HL-60/S4 (cell line): ENCODE results near the gene TULP1.
"Not testable (repeated sequence)": the region's sequence is repeated elsewhere in the genome, so short reads cannot be mapped to it uniquely, and the experiment has no call there.

Experiments
- in situ Hi-C: fragments of 300-500 bp; cut with MboI; formaldehyde crosslinking; loops from 2 replicates; pipeline ENCODE4 v1.14.3; 2022; ENCODE audit warnings: low sequenced_read_pairs

Gene TULP1

GRCh38 chr6:35512740-35513139, at the start of gene TULP1:
Gene TULP1, minus strand, starts transcription at chr6:35512896. Its CDS starts 38 bp downstream, at chr6:35512858.
- in situ Hi-C loops, result no loop called here

GRCh38 chr6:35562060-35562459, 49.4 kb upstream of the TULP1 start:
- in situ Hi-C loops, result no loop called here

- in situ Hi-C loops, result no loop called here
Measured at GRCh38 chr6:35561113-35561512, 48.4 kb upstream of the TULP1 start.

- in situ Hi-C loops, result no loop called here
Measured at GRCh38 chr6:35558571-35558970, 45.9 kb upstream of the TULP1 start.

DNA sequence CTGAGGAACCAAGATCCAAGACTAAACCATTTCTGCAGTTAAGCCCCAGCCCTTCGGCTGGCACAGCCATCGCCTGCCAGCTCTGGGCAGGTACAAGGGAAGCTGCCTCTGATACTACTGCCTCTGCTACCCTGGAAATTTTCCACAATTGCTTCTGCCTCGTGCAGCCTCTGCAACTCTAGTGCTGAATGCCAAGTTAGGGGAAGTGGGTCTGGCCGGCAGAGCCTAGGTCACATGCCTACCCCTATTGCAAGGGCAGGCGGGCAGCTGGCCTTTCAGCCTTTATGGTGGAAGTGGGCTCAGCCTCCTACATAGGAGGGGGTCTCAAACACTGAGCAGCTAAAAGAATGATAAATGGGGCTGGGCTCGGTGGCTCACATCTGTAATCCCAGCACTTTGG, 44.5 kb upstream of the TULP1 start:
- in situ Hi-C loops, result no loop called here

GRCh38 chr6:35554811-35555210, 42.1 kb upstream of the TULP1 start:
- in situ Hi-C loops, result no loop called here

- in situ Hi-C loops, result no loop called here
Measured at GRCh38 chr6:35553315-35553714, 40.6 kb upstream of the TULP1 start.

DNA sequence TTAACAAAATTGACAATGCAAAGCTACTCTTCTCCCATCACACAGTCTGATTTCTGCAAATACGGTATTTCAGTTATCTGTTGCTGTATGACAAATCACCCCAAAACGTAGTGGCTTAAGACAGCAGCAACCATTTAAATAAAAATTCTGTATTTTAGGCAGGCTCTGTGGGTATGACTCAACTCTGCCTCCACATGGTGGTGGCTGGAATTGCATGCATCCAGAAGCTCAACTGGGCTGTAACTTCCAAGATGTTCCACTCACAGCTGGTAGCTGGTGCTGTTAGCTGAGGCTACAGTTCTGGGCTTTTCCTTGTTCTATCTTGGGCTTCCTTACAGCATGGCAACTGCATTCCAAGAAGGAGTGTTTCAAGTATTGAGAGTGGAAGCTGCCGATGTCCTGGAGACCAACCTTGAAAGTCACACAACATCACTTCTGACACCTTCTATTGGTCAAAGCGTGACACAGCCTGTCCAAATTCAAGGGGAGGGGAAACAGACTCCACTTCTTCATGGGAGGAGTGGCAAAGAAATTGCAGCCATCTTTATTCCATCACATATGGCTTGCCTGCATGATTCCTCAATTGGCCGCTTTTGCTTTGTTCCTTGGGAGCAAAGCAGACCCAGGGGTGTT, 39.7 kb upstream of the TULP1 start:
- in situ Hi-C loops, result no loop called here

- in situ Hi-C loops, result no loop called here
Measured at GRCh38 chr6:35550437-35550836, 37.7 kb upstream of the TULP1 start.

DNA sequence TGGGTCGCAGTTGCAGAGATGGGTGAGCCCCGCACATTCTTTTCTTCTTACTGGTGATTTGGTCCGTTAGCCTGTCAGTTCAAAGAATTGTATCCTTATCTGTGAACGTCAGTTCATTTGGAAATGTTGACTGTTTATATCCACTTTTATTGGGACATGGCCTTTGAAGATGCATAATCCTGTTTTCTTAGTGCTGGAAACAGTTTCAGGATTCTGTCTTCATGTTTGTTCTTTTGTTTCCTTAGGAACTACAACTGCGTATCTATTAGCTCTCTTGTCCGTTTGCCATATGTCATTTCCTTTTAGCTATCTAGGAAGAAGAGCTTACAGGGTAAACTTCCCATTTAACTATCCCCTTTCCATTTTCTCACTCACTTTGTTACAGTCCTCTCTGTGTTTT, 35.0 kb upstream of the TULP1 start:
- in situ Hi-C loops, result no loop called here

- in situ Hi-C loops, result no loop called here
Measured at GRCh38 chr6:35544769-35545361, 32.2 kb upstream of the TULP1 start.

DNA sequence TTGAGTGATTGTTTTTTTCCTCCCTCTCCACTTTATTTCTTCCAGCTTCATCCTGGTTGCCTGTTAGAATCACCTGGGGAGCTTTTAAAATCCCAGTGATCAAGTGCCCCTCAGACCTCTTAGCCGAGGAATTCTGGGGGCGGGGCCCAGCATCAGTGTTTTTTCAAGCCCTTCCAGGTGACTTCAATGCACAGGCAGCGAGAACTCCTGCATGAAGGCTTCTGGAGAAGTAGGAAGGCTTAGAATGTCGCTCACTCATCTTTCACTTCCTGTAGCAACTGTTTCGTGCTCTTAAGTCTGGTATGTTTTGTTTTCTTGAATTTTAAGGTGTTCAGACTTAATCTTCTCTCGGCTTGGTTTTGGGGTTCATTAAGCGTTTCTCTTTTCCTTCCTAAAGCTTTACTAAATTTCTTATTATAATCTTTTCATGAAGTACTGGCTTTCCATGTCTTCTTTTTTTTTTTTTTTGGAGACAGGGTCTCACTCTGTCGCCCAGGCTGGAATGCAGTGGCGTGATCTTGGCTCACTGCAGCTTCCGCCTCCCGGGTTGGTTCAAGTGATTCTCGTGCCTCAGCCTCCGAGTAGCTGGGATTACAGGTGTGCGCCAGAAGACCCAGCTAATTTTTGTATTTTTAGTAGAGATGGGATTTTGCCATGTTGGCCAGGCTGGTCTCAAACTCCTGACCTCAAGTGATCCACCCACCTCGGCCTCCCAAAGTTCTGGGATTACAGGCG, 30.9 kb upstream of the TULP1 start:
- in situ Hi-C loops, result no loop called here

GRCh38 chr6:35541836-35542235, 29.1 kb upstream of the TULP1 start:
- in situ Hi-C loops, result no loop called here

GRCh38 chr6:35539223-35539622, 26.5 kb upstream of the TULP1 start:
- in situ Hi-C loops, result no loop called here

- in situ Hi-C loops, result not testable (repeated sequence)
Measured at GRCh38 chr6:35535847-35536246, 23.2 kb upstream of the TULP1 start.

- in situ Hi-C loops, result no loop called here
Measured at GRCh38 chr6:35534407-35535170, 21.9 kb upstream of the TULP1 start.

DNA sequence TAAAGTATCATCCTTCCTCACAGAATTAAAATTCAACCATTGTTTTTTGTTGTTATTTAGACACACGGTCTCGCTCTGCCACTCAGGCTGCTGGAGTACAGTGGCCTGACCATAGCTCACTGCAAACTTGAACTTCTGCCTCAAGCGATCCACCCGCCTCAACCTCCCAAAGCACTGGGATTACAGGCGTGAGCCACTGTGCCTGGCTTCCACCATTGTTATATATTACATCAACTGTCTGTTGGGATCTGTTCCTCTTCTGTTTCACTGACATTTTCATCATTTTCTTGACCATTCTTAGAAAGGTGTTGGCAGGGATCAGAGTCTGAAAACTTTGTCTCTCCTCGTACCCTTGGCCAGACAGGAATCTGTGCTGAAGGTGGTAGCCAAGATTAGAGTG, 21.3 kb upstream of the TULP1 start:
- in situ Hi-C loops, result no loop called here

- in situ Hi-C loops, result no loop called here
Measured at GRCh38 chr6:35532126-35532525, 19.4 kb upstream of the TULP1 start.

DNA sequence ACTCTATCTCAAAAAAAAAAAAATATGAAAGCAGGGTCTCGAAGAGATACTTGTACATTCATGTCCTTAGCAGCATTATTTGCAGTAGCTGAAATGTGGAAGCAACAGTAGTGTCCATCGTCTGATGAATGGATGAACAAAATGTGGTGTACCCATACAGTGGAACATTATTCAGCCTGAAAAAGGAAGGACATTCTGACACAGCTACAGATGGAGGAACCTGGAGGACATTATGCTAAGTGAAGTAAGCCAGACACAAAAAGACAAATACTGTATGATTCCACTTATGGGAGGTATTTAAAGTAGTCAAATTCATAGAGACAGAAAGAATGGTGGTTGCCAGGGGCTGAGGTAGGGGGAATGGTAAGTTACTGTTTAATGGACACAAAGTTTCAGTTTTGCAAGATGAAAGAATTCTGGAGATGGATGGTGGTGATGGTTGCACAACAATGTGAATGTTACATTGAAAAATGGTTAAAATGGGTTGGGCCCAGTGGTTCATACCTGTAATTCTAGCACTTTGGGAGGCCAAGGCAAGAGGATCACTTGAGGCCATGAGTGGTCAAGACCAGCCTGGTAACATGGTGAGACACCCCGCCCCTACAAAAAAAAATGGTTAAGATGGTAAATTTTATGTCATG, 11.8 kb upstream of the TULP1 start:
- in situ Hi-C loops, result no loop called here

- in situ Hi-C loops, result no loop called here
Measured at GRCh38 chr6:35522660-35523658, 10.3 kb upstream of the TULP1 start.
